ENCODE data around the gene CFAP58.
"Not testable (repeated sequence)": the region's sequence is repeated elsewhere in the genome, so short reads cannot be mapped to it uniquely, and the experiment has no call there.

Gene CFAP58

GRCh38 chr10:104445359-104445758 is 91.7 kb downstream of the CFAP58 start:
- DNase-seq, result no peak

GRCh38 chr10:104446151-104446550 is 92.5 kb downstream of the CFAP58 start:
- no peak for DNase-seq

GRCh38 chr10:104447331-104447730 is 93.7 kb downstream of the CFAP58 start:
- no peak for DNase-seq

- no peak for DNase-seq
Observed at GRCh38 chr10:104447906-104448305, 94.3 kb downstream of the CFAP58 start.

GRCh38 chr10:104449391-104449790 is 95.8 kb downstream of the CFAP58 start:
- no peak for DNase-seq

- DNase-seq, result no peak
Observed at GRCh38 chr10:104450490-104450889, 96.9 kb downstream of the CFAP58 start.

- DNase-seq, result no peak
Observed at GRCh38 chr10:104450954-104451353, 97.3 kb downstream of the CFAP58 start.

- DNase-seq, result no peak
Observed at GRCh38 chr10:104452977-104453376, 99.3 kb downstream of the CFAP58 start.

GRCh38 chr10:104456802-104457542 is 103.3 kb downstream of the CFAP58 start:
- DNase-seq, result no peak

GRCh38 chr10:104457543-104457828 is 103.9 kb downstream of the CFAP58 start:
- no peak for DNase-seq

GRCh38 chr10:104465575-104465974 is 111.9 kb downstream of the CFAP58 start:
- not testable (repeated sequence) for DNase-seq

GRCh38 chr10:104468818-104469217 is 115.2 kb downstream of the CFAP58 start:
- not testable (repeated sequence) for DNase-seq

- DNase-seq, result no peak
Observed at GRCh38 chr10:104472505-104472904, 118.9 kb downstream of the CFAP58 start.

- DNase-seq, result no peak
Observed at GRCh38 chr10:104472957-104473745, 119.5 kb downstream of the CFAP58 start.

- no peak for DNase-seq
Observed at GRCh38 chr10:104478380-104478779, 124.7 kb downstream of the CFAP58 start.

- no peak for DNase-seq
Observed at GRCh38 chr10:104479906-104480593, 126.4 kb downstream of the CFAP58 start.

- DNase-seq, result no peak
Observed at GRCh38 chr10:104480797-104481196, 127.2 kb downstream of the CFAP58 start.

- DNase-seq, result no peak
Observed at GRCh38 chr10:104483582-104483981, 129.9 kb downstream of the CFAP58 start.

GRCh38 chr10:104485632-104486031 is 132.0 kb downstream of the CFAP58 start:
- DNase-seq, result no peak

- DNase-seq, result no peak
Observed at GRCh38 chr10:104486803-104487202, 133.2 kb downstream of the CFAP58 start.

- DNase-seq, result no peak
Observed at GRCh38 chr10:104487794-104488438, 134.3 kb downstream of the CFAP58 start.

- no peak for DNase-seq
Observed at GRCh38 chr10:104488439-104488832, 134.8 kb downstream of the CFAP58 start.

GRCh38 chr10:104492329-104492940 is 138.8 kb downstream of the CFAP58 start:
- no peak for DNase-seq
